ENCODE measurements around the gene SORCS3. TPM values are rescaled to one million over a fixed set of nuclear protein-coding genes. Genes with fewer than 3 reads are reported as not detected.

Gene SORCS3
- total RNA-seq, 1 donor from 2014 or later = not detected

- intact Hi-C loops (cut with DNase I) = no loop called here
- no peak for DNase-seq
These were observed 27.7 kb upstream of the SORCS3 start for GRCh38 chr10:104613406-104613805.

GRCh38 chr10:104614245-104614831, 26.8 kb upstream of the SORCS3 start:
- Histone ChIP-seq H3K36me3 (no peaks in the 10 kb centered on the region), H3K27me3 (no peaks in the 10 kb centered on the region), H3K4me3 (no peak overlapping the region), H3K9me3 (no peaks in the 10 kb centered on the region), H3K27ac (no peak overlapping the region), H3K4me1 (no peaks in the 10 kb centered on the region)
- ATAC-seq (peak; percentile 67), DNase-seq (no peak)
- intact Hi-C loops (cut with DNase I) = no loop called here
- peak; percentile 38 for TF ChIP-seq CTCF (IDR thresholded peaks at IDR 0.05)

More at GRCh38 chr10:104613406-104613805, 27.7 kb upstream of the SORCS3 start:
- ATAC-seq = no peak
- Histone ChIP-seq H3K4me1 (no peaks in the 10 kb centered on the region), H3K36me3 (no peaks in the 10 kb centered on the region), H3K9me3 (no peaks in the 10 kb centered on the region), H3K27me3 (no peaks in the 10 kb centered on the region), H3K27ac (no peak overlapping the region), H3K4me3 (no peak overlapping the region)
- TF ChIP-seq CTCF (IDR thresholded peaks at IDR 0.05) = no peak

GRCh38 chr10:104615136-104615535, 26.0 kb upstream of the SORCS3 start:
- no peaks in the 10 kb centered on the region for H3K9me3 ChIP-seq
- no peak overlapping the region for H3K4me3 ChIP-seq
- H3K36me3 ChIP-seq = no peaks in the 10 kb centered on the region
- ATAC-seq (no peak), DNase-seq (no peak)
- H3K27ac ChIP-seq = no peak overlapping the region
- no peaks in the 10 kb centered on the region for H3K4me1 ChIP-seq
- no peak for TF ChIP-seq CTCF (IDR thresholded peaks at IDR 0.05)
- H3K27me3 ChIP-seq = no peaks in the 10 kb centered on the region
- intact Hi-C loops (cut with DNase I) = no loop called here

GRCh38 chr10:104617831-104618230, 23.3 kb upstream of the SORCS3 start:
- Histone ChIP-seq H3K36me3 (no peaks in the 10 kb centered on the region), H3K9me3 (no peaks in the 10 kb centered on the region), H3K4me3 (no peak overlapping the region), H3K27ac (no peak overlapping the region), H3K27me3 (peaks cover 4% of the 10 kb centered on the region), H3K4me1 (no peaks in the 10 kb centered on the region)
- no peak for TF ChIP-seq CTCF (IDR thresholded peaks at IDR 0.05)
- intact Hi-C loops (cut with DNase I) = no loop called here
- DNase-seq (no peak), ATAC-seq (no peak)

- intact Hi-C loops (cut with DNase I) = no loop called here
- Histone ChIP-seq H3K4me3 (no peak overlapping the region), H3K27me3 (peaks cover 14% of the 10 kb centered on the region), H3K27ac (no peak overlapping the region), H3K4me1 (no peaks in the 10 kb centered on the region), H3K9me3 (no peaks in the 10 kb centered on the region), H3K36me3 (no peaks in the 10 kb centered on the region)
- DNase-seq = no peak
- no peak for TF ChIP-seq CTCF (IDR thresholded peaks at IDR 0.05)
- ATAC-seq = no peak
These were observed 18.9 kb upstream of the SORCS3 start for GRCh38 chr10:104622175-104622574.
